ENCODE measurements around the gene TCAF1.
"Not testable (repeated sequence)": the region's sequence is repeated elsewhere in the genome, so short reads cannot be mapped to it uniquely, and the experiment has no call there.

- TF ChIP-seq EZH2 (IDR thresholded peaks at IDR 0.05; ENCODE audit: borderline replicate concordance, low read length): not testable (repeated sequence)
- TF ChIP-seq, protein P1, sequence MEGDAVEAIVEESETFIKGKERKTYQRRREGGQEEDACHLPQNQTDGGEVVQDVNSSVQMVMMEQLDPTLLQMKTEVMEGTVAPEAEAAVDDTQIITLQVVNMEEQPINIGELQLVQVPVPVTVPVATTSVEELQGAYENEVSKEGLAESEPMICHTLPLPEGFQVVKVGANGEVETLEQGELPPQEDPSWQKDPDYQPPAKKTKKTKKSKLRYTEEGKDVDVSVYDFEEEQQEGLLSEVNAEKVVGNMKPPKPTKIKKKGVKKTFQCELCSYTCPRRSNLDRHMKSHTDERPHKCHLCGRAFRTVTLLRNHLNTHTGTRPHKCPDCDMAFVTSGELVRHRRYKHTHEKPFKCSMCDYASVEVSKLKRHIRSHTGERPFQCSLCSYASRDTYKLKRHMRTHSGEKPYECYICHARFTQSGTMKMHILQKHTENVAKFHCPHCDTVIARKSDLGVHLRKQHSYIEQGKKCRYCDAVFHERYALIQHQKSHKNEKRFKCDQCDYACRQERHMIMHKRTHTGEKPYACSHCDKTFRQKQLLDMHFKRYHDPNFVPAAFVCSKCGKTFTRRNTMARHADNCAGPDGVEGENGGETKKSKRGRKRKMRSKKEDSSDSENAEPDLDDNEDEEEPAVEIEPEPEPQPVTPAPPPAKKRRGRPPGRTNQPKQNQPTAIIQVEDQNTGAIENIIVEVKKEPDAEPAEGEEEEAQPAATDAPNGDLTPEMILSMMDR (conservative IDR thresholded peaks at IDR 0.05 in 1 of 2, IDR thresholded peaks at IDR 0.05 in 1 of 2; ENCODE audit: extremely low read depth in 1 of 2, insufficient read depth in 1 of 2, low read depth in 1 of 2, low read length in 2 of 2): not testable (repeated sequence)
Observed at GRCh38 chr7:143855443-143855842, 46.5 kb downstream of the TCAF1 start.

Measured in mammary epithelial cell (primary cell).